ENCODE results near the gene ZNF436.
"Not testable (repeated sequence)": the region's sequence is repeated elsewhere in the genome, so short reads cannot be mapped to it uniquely, and the experiment has no call there.

Gene ZNF436

DNA sequence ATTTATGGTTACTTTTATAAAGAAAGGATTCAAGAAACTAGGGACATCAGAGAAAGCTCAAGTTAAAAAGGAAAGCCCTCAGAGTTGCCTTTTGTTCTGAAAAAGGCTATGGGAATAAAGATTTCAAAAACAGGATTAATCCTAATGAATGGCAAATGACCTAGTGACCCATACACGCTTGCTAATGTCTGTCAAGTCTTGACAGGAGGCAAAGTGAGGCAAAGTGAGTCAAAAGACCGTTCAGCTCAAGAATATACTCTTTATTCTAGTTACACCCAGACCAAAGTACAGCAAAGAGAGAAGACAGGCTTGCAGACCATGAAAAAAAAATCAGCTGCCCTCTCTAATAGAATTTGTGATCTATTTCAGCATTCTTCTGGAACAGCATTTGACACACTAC is 3.5 kb downstream of the ZNF436 start:
- DNase-seq = no peak

DNA sequence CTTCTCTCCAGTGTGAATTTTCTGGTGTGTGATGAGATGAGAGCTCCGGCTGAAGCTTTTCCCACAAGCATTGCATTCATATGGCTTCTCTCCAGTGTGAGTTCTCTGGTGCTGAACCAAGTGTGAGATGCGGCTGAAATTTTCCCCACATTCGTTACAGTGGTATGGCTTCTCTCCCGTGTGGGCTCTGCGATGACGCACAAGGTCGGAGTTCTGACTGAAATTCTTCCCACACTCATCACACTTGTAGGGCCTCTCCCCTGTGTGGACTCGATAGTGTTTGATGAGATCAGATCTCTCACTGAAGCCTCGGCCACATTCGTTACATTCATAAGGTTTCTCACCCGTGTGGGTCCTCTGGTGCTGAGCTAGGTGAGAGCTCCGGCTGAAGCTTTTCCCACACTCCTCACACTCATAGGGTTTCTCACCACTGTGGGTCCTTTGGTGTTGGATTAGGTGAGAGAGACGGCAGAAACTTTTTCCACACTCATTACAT is 7.4 kb downstream of the ZNF436 start:
- DNase-seq = no peak

DNA sequence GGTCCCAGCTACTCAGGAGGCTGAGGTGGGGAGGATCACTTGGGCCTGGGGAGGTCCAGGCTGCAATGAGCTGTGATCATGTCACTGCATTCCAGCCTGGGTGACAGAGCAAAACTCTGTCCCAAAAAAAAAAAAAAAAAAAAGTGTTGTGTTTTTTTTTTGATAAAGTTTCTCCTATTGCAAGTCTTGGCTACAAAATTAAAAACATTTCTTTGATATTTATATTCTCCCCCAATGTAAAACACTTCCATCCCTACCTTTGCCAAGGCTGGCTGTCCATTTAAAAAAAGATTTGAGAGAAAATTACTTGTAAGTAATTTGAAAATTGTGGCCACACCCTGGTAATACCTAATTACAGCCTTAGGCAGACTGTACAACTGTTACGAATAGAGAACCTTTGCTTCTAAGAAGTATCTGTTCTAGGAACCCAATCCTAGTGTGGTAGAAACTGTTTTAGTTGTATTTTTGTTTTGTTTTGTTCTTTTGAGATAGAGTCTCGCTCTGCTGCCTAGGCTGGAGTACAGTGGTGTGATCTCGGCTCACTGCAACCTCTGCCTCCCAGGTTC is 11.2 kb downstream of the ZNF436 start:
- no peak for DNase-seq

DNA sequence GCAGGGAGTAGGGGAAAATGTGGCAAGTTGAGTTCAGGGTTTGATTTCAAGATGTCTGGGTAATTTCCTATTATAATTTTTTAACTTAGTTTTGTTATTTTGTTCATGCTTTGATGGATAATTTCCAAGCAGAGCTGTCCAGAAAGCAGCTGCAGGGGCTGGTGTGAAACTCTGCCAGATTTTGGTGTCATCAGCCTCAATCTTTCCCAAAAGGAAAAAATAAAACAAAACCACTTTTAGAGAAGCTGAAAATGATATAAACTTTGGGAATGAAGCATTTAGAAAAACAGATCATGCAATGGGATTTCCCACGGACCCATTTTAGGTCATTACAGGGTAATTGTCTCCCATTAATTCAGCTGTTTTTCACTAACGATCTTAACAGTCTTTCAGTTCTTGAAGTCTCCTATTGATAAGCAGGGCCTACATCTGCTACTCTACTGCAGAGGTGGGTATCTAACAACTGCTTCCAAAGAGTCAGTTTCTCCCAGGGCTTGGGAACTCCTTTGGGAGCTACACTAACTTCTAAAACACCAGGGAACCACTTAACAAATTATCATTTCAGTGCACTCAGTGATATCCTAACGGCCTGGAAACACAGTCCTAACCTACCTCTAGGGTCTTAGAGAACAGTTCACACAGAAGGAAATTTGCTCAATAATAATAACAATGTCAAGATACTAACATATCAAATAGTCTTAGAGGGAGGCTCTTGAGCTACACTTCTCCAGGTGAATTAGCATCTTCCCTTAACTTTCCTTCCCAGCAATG is 12.3 kb downstream of the ZNF436 start:
- DNase-seq = peak; percentile 51

DNA sequence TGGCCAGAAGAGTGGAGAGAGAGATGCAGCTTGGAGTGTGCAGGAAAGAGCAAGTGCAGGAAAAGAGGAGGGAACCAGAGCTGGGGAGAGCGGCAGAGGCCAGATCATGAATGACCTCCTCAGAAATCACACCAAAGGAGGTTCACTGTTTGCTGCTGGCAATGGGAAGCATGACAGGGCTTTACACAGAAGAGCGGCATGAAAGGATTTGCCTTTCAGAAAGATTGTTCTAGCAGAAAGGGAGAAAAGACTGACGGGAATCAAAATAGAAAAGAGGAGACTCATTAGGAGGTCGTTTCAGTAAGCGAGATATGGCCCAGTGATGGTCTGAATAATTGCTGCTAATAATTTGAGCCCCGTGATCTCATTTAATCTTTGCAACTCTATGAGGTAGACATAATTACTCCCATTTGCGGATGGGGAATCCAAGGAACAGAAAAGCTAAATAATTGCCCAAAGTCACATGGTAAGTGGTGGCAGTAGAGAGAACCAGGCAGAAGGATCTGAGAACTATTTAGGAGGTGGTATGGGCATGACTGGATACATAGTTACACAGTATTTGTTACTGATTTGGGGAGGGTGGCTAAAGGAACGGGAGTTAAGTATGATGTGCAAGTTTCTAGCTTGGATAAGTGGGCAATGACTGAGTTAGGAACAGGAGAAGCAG is 13.0 kb downstream of the ZNF436 start:
- DNase-seq = no peak

DNA sequence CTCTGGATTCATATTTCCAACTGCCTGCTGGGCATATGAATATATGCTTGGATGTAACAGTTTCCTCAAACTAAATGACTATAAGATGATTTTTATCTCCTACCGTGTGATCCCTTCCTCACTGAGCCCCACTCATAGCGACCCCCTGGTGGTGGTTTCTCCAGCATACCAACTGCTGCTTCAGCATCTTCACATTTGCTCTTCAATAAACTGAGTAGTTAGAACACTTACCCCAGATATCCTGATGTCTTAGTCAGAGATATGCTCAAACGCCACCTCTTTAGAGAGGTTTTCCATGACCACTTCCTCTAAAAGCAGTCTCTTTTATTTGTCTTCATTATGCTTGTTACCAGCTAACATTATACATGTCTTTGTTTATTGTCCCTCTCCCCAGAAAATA is 15.4 kb downstream of the ZNF436 start:
- no peak for DNase-seq

DNA sequence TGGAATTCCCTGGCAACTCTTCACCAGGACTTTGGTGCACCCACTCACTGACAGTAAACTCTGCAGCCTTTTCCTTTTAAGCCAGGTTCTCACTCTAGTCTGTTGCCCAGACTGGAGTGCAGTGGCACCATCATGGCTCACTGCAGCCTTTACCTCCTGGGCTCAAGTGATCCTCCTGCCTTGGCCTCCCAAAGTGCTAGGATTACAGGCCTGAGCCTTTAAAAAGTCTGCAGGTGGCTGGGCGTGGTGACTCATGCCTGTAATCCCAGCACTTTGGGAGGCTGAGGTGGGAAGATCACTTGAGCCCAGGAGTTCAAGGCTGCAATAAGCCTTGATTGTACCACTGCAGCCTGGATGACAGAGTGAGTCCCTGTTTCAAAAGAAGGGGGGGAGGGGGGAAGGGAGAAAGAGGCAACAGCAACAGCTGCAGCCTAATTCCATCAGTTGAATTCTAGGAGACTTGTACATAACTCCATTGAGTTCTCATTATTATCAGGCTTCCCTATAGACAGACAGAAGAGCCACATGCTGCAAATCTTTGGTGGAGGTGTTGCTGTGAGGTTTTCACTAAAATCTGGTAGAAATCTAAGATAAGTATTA is 17.4 kb downstream of the ZNF436 start:
- no peak for DNase-seq

DNA sequence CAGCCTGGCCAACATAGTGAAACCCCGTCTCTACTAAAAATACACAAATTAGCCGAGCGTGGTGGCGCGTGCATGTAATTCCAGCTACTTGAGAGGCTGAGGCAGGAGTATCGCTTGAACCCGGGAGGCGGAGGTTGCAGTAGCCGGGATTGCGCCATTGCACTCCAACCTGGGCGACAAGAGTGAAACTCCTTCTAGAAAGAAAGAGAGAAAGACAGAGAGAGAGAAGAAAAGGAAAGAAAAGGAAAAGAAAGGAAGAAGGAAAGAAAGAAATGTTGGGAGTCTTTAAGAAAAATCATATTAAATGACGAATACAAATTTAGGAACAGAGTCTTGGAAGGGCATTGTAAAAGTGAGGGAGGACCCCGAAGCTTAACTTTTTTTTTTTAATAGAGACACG is 23.7 kb downstream of the ZNF436 start:
- DNase-seq = no peak

DNA sequence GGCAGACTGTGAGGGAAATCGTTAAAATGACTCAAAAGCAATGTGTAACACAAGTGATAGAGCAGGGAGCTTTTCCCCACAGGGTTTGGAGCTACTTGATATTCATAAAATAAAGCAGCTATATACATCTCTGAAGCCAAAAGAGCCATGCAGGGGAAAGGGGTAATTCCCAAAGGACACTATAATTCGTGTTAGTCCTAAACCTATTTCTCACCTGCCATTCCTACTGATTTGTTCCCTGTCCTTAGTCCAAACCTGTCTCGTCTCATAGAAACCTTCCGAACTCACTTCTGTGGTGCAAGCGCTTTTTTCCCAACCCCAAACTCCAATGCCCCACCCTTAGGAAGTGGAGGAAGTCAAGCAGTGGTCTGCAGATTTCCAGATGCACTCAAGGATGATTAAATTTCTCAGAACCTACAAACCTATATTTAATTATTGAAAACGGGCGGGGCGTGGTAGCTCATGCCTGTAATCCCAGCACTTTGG is 24.6 kb downstream of the ZNF436 start:
- DNase-seq = peak; percentile 43

DNA sequence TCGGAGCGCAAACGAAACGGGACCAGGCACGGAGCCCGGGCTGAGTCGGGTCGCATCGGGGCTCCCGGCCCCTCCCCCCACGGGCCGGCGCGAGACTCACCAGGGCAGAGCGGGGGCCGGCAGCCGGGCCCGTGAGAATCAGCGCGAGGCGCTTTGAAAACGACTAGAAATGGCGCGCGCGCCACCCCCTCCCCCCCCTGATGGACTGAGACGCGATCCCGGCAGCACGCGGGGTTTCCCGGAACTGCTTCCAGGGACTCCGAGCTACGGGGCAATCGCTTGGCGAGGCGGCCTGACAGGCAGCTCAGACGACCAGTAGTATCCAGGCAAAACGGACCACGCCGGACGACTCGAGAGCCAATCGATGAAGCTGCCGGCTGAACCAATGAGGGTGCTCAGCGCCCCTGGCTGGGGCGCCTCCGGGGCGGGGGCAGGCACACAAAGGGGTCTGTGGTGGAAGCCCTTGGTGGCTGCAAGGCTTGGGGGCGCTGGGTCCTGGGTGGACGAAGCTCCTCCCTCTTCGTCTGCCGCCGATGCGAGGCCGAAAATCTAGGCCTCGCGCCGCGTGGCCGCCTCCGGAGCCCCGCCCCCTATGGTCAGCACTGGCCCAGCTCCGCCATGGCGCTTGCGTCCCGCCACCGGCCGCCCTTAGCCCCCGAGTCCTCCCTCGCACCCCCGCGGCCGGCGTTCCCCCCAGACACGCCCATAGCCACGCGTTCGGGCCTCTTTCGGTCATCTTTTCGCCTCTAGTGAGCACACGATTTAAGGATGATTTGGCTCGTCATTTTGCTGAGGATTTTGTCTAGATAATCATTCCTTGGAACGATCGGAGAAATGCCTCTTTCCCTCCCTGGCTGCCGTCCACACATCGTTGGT is 25.3 kb downstream of the ZNF436 start, which contains the start of gene HNRNPR:
Gene HNRNPR (minus strand): TSS at position 174 of the 876 bp plus-strand sequence. CDS start 3,276 bp downstream, outside the sequence.
- DNase-seq = peak; percentile 100

DNA sequence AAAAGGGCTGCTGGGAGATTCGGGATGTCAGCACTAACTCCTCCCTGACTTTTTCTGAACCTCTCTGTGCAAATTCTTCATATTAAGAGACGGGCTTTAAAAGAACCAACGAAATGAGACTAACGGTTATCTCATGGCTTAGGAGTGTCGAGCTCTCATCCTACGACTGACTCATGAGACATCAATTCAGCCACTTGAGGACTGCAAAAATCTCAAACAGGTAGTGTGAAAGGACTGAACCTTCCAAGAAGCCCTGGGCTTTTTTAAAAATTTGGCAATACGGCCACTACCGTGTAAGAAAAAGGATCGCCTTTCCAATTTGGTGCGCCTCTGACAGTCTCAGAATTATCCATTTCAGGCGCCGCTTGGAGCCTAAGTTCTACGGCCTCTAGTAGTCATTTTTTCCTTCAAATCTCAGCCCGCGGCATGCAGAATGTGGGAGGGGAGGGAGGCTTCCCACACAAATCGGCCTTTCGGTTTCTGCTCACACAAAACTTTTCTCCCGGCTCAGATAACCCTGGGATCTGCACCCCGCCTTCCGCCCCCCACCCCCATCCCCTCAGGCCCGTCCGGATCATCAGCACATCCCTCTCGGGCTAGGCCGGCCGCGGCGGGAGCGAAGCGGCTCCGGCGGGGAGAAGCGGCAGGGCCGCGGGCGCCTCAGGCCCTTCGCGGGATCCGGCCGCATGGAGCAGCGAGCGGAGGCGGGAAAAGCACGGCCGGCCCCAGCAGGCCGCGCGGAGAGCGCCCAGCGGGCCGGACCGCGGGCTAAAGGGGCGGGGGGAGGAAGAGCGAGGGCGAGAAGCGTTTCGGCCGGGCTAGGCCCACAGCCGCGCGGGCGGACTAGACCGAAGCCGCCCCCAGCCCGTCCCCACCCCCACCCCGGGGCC is 26.2 kb downstream of the ZNF436 start:
- peak; percentile 64 for DNase-seq

DNA sequence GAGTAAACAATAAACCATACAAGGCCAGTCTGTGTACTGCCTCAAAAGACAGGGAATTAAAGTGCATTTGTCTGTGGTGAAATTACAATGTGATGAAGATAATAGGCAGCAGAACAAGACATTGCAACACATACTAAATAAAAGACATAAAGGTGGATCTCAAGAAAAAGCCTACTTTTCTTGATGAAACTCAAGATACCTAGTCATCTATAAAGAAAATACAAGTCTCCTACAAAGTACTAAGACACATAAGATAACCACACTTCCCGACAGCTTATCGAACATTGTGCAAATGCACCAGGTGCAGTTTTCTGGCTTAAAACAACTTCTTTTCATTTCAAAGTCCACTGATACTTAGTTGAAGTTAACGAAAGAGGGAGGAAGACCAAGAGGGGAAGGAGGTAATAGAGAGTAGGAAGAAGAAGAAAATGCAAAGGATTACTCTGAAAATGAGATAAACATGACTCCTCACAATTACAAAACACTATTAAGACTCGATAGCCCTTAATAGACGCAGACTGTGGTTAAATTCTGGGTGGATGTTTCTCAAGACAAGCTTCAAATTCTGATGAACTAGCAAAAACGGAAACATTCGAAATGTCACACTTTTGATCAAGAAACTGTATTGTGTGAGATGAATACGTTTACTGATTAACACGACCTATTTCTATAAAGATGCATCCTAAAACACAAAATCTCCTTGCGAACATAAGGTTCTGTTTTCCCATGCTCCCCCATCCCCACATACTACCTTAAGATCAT is 27.5 kb downstream of the ZNF436 start:
- DNase-seq = no peak

DNA sequence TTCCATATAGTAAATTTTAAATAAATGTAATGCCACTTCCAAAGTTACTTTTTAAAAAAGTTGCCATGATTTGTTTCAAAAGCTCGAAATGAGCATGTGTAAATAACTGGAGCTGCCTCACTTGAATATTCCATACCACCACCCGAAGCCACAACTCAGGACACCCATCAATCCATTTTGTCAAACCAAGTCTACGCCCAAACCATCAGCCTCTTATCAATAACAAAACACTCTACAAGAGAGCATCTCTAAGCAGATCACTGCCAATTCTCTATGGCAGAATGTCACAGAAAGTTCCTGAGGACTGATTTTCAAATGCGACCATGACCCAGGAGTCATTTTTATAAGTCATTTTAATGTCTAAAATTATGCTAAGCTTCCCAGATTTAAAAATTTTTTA is 30.0 kb downstream of the ZNF436 start:
- DNase-seq = no peak

DNA sequence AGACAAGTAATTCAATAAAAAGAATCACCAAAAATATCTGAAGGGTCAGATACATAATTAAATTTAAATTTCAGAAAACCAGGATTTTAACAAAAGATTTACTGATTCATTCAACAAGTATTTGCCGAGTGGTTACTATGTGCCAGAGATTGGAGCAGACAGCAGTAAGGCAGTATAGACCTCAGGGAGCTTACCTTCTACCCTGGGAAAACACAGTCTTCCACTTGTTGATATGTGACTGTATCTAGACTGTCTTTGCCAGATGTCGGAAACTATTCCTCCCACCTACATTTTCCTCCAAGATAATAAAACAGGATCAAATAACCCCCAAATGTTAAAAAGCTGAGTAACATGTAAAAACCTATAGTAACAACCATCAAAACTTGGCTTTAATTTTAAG is 31.8 kb downstream of the ZNF436 start:
- no peak for DNase-seq

DNA sequence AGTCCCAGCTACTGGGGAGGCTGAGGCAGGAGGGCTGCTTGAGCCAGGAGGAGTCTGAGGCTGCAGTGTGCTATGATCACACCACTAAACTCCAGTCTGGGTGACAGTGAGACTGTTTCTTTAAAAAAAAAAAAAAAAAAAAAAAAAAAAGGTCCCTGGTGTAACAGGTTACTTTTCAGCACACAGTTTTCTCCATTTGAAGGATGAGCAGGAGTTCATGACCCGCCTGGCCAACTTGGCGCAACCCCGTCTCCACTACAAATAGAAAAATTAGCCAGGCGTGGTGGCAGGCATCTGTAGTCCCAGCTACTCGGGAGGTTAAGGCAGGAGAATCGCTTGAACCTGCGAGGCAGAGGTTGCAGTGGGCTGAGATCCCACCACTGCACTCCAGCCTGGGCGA is 37.9 kb downstream of the ZNF436 start:
- no peak for DNase-seq

DNA sequence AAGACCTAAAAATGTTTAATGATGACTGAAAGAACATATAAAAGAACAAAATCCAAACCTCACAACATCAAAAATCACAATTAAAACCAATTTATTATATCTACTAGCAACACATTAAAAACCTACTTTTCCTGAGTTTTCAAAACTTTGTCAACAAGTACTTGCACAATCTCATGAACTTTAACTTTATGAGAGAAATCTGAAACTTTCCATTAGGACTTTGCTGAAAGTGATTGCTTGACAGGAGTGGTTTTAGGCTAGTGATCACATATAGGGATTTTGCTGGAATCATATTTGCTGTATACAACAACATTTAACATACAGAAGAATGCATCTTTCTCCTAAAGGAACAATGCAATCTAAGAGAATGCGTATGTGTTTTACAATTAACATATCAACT is 38.8 kb downstream of the ZNF436 start:
- no peak for DNase-seq

DNA sequence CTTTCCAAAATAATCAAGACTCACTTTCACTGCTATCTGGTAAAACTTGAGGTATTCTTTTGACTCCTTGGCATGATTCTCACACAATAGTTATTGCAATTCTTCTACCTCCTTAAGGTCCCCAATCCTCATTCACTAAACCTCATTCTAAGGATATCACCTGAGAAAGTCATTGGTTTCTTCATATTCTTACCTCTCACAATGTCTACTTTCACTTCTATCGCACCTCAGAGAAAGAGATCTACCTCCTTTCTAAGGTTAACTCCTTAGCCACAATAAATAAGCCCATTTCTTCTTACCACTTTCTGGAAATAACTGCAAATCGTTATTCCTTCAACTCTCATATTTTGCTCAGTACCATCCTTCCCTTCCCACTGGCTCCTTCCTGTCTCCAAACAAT is 44.2 kb downstream of the ZNF436 start:
- no peak for DNase-seq

DNA sequence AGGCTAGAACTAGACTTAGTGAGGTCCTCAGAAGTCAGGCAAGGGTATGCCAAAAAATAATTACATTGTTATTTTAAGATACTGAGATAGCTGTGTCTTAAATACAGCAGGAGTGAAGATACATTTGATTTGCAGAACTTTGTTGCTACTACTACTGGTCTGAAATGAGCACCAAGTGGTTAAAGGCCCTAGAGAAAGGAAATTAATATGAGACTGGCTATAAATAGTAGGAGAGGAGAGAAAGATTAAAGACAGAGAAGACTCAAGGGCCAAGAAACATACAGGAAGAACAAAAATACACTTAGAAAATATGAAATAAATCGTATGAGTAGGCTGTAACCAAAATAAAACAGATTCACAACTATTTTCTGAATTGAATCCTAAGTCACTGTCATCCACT is 46.9 kb downstream of the ZNF436 start:
- DNase-seq = no peak

DNA sequence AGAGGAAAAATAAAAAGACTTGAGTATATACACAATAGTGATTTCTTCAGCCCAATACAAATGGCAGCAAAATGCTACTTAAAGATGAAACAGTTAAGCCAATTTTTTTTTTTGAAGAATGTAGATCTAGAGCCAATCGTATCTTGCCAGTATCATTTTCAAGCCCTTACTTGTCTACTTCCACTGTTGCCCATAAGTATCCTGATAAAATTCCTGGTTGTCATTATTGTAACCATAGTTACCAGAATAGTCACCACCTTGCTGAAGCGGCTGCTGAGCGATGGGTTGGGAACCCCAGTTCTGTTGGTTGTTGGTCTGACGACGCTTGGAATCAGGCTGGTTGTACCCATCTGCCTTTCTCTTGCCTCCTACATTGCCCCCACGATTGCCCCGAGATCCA is 59.4 kb downstream of the ZNF436 start:
- not testable (repeated sequence) for DNase-seq
